ENCODE data around the gene DNAI4.
"Not testable (repeated sequence)": the region's sequence is repeated elsewhere in the genome, so short reads cannot be mapped to it uniquely, and the experiment has no call there.

DNAI4 gene

DNA sequence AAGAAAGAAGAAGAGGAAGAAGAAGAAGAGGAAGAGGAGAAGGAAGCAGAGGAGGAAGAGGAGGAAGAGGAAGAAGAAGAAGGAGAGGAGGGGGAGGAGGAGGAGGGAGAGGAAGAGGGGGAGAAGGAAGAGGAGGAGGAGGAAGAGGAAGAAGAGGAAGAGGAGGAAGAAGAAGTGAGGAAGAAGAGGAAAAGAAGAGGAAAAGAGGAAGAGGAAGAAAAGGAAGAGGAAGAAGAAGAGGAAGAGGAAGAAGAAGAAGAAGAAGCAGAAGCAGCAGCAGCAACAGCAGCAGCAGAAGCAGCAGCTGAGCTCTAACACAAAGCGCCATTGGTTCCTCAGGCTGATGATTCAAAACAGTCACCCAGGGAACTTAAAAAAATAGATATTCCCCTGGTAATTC is 34.0 kb downstream of the DNAI4 start:
- no peaks in the 10 kb centered on the region for H3K4me1 ChIP-seq
- TF ChIP-seq, protein P1, sequence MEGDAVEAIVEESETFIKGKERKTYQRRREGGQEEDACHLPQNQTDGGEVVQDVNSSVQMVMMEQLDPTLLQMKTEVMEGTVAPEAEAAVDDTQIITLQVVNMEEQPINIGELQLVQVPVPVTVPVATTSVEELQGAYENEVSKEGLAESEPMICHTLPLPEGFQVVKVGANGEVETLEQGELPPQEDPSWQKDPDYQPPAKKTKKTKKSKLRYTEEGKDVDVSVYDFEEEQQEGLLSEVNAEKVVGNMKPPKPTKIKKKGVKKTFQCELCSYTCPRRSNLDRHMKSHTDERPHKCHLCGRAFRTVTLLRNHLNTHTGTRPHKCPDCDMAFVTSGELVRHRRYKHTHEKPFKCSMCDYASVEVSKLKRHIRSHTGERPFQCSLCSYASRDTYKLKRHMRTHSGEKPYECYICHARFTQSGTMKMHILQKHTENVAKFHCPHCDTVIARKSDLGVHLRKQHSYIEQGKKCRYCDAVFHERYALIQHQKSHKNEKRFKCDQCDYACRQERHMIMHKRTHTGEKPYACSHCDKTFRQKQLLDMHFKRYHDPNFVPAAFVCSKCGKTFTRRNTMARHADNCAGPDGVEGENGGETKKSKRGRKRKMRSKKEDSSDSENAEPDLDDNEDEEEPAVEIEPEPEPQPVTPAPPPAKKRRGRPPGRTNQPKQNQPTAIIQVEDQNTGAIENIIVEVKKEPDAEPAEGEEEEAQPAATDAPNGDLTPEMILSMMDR (IDR thresholded peaks at IDR 0.05; ENCODE audit: low read depth, low read length) = no peak
- no peak for DNase-seq
- no peaks in the 10 kb centered on the region for H3K27me3 ChIP-seq
- H3K4me3 ChIP-seq (ENCODE audit: low read depth, low read length) = no peak overlapping the region
- H3K9me3 ChIP-seq = no peaks in the 10 kb centered on the region
- no peaks in the 10 kb centered on the region for H3K36me3 ChIP-seq

DNA sequence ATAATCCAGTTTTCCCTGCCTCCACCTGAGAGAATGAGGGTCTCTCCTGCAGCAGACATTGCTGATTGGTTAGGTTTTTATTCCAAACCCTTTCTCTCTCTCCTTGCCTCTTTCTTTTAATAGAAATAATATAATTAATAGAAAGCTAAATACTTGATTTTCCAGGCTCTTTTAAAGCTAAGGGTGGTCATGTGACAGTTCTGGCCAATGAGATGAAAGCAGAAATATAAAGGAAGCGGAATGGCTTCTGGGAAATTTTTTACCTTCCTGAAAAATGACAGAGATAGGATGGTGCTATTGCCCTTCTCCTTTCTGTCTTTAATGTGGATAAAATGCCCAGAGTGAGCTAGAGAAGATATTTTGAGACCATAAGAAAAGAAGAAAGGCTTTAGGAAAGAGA is 35.6 kb downstream of the DNAI4 start:
- Histone ChIP-seq H3K4me1 (no peaks in the 10 kb centered on the region), H3K36me3 (no peaks in the 10 kb centered on the region), H3K27me3 (no peaks in the 10 kb centered on the region), H3K4me3 (ENCODE audit: low read depth, low read length) (no peak overlapping the region), H3K9me3 (no peaks in the 10 kb centered on the region)
- no peak for DNase-seq
- TF ChIP-seq, protein P1 (IDR thresholded peaks at IDR 0.05; ENCODE audit: low read depth, low read length) = no peak

GRCh38 chr1:66876664-66877063 is 48.0 kb downstream of the DNAI4 start:
- Histone ChIP-seq H3K9me3 (no peaks in the 10 kb centered on the region), H3K4me1 (no peaks in the 10 kb centered on the region), H3K36me3 (no peaks in the 10 kb centered on the region), H3K27me3 (no peaks in the 10 kb centered on the region), H3K4me3 (ENCODE audit: low read depth, low read length) (no peak overlapping the region)
- DNase-seq = no peak
- TF ChIP-seq, protein P1 (IDR thresholded peaks at IDR 0.05; ENCODE audit: low read depth, low read length) = no peak

- Histone ChIP-seq H3K4me1 (no peaks in the 10 kb centered on the region), H3K36me3 (no peaks in the 10 kb centered on the region), H3K4me3 (ENCODE audit: low read depth, low read length) (no peak overlapping the region), H3K27me3 (no peaks in the 10 kb centered on the region), H3K9me3 (no peaks in the 10 kb centered on the region)
- DNase-seq = no peak
- TF ChIP-seq, protein P1 (IDR thresholded peaks at IDR 0.05; ENCODE audit: low read depth, low read length) = no peak
These were observed 51.5 kb downstream of the DNAI4 start for GRCh38 chr1:66873111-66873510.

DNA sequence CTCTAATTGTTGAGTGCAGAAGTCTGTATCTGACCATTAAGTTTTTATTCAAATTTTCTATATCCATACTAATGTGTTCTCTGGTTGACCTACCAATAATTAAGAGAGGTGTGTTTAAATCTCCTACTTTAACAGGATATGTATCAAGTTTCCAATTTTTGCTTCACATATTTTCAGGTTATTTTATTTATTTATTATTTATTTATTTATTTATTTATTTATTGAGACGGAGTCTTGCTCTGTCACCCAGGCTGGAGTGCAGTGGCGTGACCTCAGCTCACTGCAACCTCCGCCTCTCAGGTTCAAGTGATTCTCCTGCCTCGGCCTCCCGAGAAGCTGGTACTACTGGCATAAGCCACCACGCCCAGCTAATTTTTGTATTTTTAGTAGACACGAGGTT is 52.6 kb downstream of the DNAI4 start:
- not testable (repeated sequence) for H3K27me3 ChIP-seq; H3K36me3 ChIP-seq; H3K4me3 ChIP-seq (ENCODE audit: low read depth, low read length); H3K9me3 ChIP-seq; DNase-seq; H3K4me1 ChIP-seq

GRCh38 chr1:66867501-66867900 is 57.2 kb downstream of the DNAI4 start:
- DNase-seq = no peak
- H3K9me3 ChIP-seq = no peaks in the 10 kb centered on the region
- no peaks in the 10 kb centered on the region for H3K36me3 ChIP-seq
- TF ChIP-seq, protein P1 (IDR thresholded peaks at IDR 0.05; ENCODE audit: low read depth, low read length) = no peak
- no peak overlapping the region for H3K4me3 ChIP-seq (ENCODE audit: low read depth, low read length)
- H3K4me1 ChIP-seq = no peaks in the 10 kb centered on the region
- H3K27me3 ChIP-seq = no peaks in the 10 kb centered on the region

- TF ChIP-seq, protein P1 (IDR thresholded peaks at IDR 0.05; ENCODE audit: low read depth, low read length) = no peak
These were observed 64.1 kb downstream of the DNAI4 start for GRCh38 chr1:66860529-66860928.

More at GRCh38 chr1:66860529-66860928, 64.1 kb downstream of the DNAI4 start:
- Histone ChIP-seq H3K36me3 (no peaks in the 10 kb centered on the region), H3K27me3 (no peaks in the 10 kb centered on the region), H3K4me3 (ENCODE audit: low read depth, low read length) (no peak overlapping the region), H3K9me3 (no peaks in the 10 kb centered on the region), H3K4me1 (no peaks in the 10 kb centered on the region)
- no peak for DNase-seq

Measured in BE2C (cell line).